ENCODE measurements around the gene HBE1. TPM values are rescaled to one million over a fixed set of nuclear protein-coding genes. Genes with fewer than 3 reads are reported as not detected.

The HBE1 gene
- polyA plus RNA-seq, 1 of the 3 experiments (the other 2 are of a cell fraction), result 2.4 TPM

- CTCF ChIA-PET, result no interaction called here
- H3K4me1 ChIP-seq (ENCODE audit: control insufficient read depth in 1 of 2, insufficient read depth in 2 of 2, low read depth in 1 of 2, low read length in 1 of 2), result no peaks in the 10 kb centered on the region
- no peaks in the 10 kb centered on the region; the same call in 1 of the 2 replicates for H3K27me3 ChIP-seq (ENCODE audit: insufficient read depth)
- no peaks in the 10 kb centered on the region for H3K79me2 ChIP-seq (ENCODE audit: insufficient read depth)
- no peaks in the 10 kb centered on the region for H3K9me2 ChIP-seq
- POLR2A ChIA-PET, result no interaction called here
- H3F3A ChIP-seq (replicated peaks; ENCODE audit: insufficient read depth), result no peaks in the 10 kb centered on the region
- no peak overlapping the region for H3K4me2 ChIP-seq
- no peaks in the 10 kb centered on the region for H3K36me3 ChIP-seq (replicated peaks in 1 of 2; ENCODE audit: control insufficient read depth in 1 of 2, insufficient read depth in 2 of 2, low read length in 1 of 2)
- WGBS (ENCODE audit: low lambda C conversion rate), result 11% methylated on average over 1 of the region's 1 CpG
- H3K4me3 ChIP-seq (ENCODE audit: low read depth in 2 of 2, low read length in 1 of 2), result no peak overlapping the region
- DNase-seq, result no peak
- no peak overlapping the region for H2AFZ ChIP-seq (ENCODE audit: low read depth)
- no peak overlapping the region for H3K27ac ChIP-seq (ENCODE audit: low read depth in 2 of 2, low read length in 1 of 2)
- H3K9ac ChIP-seq, result no peak overlapping the region
- TF ChIP-seq CHD2 (IDR thresholded peaks at IDR 0.05; ENCODE audit: low read length, partially characterized antibody) (no peak), NRF1 (IDR thresholded peaks at IDR 0.05; ENCODE audit: low read depth, low read length) (no peak), TEAD4 (IDR thresholded peaks at IDR 0.05; ENCODE audit: borderline replicate concordance, insufficient read depth) (no peak), RFX5 (IDR thresholded peaks at IDR 0.05; ENCODE audit: low read length) (no peak), MAX (IDR thresholded peaks at IDR 0.05; ENCODE audit: low read depth) (no peak), CTCF (IDR thresholded peaks at IDR 0.05) (no peak), EZH2phosphoT487 (IDR thresholded peaks at IDR 0.05; ENCODE audit: borderline replicate concordance, low read depth) (no peak), EP300 (IDR thresholded peaks at IDR 0.05; ENCODE audit: borderline replicate concordance in 1 of 2, low read depth in 1 of 2, low read length in 1 of 2) (no peak), ELF1 (IDR thresholded peaks at IDR 0.05) (no peak), GABPA (IDR thresholded peaks at IDR 0.05; ENCODE audit: low read depth) (no peak), RCOR1 (IDR thresholded peaks at IDR 0.05; ENCODE audit: low read length) (no peak), FOXM1 (IDR thresholded peaks at IDR 0.05; ENCODE audit: low read depth) (no peak), SMC3 (IDR thresholded peaks at IDR 0.05; ENCODE audit: low read depth, low read length) (no peak), TAF1 (IDR thresholded peaks at IDR 0.05; ENCODE audit: borderline replicate concordance, low read depth, low read length) (no peak)
- TF ChIP-seq, protein P1, sequence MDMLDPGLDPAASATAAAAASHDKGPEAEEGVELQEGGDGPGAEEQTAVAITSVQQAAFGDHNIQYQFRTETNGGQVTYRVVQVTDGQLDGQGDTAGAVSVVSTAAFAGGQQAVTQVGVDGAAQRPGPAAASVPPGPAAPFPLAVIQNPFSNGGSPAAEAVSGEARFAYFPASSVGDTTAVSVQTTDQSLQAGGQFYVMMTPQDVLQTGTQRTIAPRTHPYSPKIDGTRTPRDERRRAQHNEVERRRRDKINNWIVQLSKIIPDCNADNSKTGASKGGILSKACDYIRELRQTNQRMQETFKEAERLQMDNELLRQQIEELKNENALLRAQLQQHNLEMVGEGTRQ (IDR thresholded peaks at IDR 0.05; ENCODE audit: borderline replicate concordance, low read depth, low read length), result no peak
- TF ChIP-seq, protein P2, sequence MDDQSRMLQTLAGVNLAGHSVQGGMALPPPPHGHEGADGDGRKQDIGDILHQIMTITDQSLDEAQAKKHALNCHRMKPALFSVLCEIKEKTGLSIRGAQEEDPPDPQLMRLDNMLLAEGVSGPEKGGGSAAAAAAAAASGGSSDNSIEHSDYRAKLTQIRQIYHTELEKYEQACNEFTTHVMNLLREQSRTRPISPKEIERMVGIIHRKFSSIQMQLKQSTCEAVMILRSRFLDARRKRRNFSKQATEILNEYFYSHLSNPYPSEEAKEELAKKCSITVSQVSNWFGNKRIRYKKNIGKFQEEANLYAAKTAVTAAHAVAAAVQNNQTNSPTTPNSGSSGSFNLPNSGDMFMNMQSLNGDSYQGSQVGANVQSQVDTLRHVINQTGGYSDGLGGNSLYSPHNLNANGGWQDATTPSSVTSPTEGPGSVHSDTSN (IDR thresholded peaks at IDR 0.05), result no peak
- TF ChIP-seq, protein P3, sequence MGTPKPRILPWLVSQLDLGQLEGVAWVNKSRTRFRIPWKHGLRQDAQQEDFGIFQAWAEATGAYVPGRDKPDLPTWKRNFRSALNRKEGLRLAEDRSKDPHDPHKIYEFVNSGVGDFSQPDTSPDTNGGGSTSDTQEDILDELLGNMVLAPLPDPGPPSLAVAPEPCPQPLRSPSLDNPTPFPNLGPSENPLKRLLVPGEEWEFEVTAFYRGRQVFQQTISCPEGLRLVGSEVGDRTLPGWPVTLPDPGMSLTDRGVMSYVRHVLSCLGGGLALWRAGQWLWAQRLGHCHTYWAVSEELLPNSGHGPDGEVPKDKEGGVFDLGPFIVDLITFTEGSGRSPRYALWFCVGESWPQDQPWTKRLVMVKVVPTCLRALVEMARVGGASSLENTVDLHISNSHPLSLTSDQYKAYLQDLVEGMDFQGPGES (IDR thresholded peaks at IDR 0.05; ENCODE audit: low read depth, low read length), result no peak
- H4K20me1 ChIP-seq (ENCODE audit: insufficient read depth), result no peaks in the 10 kb centered on the region
- H3K9me3 ChIP-seq, result no peaks in the 10 kb centered on the region
Measured at GRCh38 chr11:5310423-5310822, 40.7 kb upstream of the HBE1 start.

Data from SK-N-SH (cell line).